GM21447 (cell line): Measurements from ENCODE around the gene TACC3.
A peak's percentile ranks its signal among the peaks of the same experiment; 100 is the strongest.
"Not testable (repeated sequence)": the region's sequence is repeated elsewhere in the genome, so short reads cannot be mapped to it uniquely, and the experiment has no call there.

Experiments used
- ATAC-seq: cut with Tn5 transposase; IDR thresholded peaks from one replicate; pipeline ENCODE4 v1.9.1; 2021; ENCODE audit not compliant: unreplicated experiment

The TACC3 gene

GRCh38 chr4:1701671-1702070 is 19.6 kb upstream of the TACC3 start:
- not testable (repeated sequence) for ATAC-seq

DNA sequence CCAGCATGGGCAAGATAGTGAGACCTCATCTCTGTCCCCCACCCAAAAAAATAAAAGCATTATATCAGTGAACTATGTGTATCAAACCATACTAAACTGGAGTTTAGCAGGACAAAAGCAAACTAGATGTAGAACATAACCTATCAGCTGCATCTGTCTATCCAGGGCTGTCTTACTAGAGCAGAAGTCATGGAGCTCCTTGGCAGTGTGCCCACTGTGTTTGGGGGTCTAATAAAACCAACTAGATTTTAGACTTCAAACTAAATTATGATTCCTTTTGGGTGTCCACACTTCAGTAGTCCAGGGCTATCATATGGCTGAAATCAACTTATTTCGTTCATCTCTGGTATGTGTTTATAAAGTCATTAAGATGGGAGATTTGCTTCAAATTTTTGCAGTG is 17.5 kb upstream of the TACC3 start:
- ATAC-seq: no peak

GRCh38 chr4:1705732-1706131 is 15.6 kb upstream of the TACC3 start:
- ATAC-seq: no peak

GRCh38 chr4:1706358-1706757 is 15.0 kb upstream of the TACC3 start:
- ATAC-seq: no peak

DNA sequence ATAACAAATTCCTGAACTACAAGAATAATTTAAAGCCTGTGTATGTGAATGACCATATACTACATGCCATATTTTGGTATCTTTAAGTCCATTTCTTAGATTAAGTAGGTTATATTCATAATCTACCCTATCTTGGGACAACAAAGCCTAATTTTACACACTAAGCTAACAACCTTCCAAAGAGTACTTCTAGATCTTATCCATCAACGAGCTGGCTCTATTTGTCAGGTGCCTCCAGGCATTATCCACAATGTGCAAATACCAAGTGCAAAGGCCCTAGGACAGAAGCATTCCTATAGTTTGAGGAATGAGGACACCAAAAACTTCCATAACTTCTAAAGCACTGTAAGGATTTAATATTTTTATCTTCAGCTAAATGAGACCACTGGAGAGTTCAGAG is 12.7 kb upstream of the TACC3 start:
- no peak for ATAC-seq

DNA sequence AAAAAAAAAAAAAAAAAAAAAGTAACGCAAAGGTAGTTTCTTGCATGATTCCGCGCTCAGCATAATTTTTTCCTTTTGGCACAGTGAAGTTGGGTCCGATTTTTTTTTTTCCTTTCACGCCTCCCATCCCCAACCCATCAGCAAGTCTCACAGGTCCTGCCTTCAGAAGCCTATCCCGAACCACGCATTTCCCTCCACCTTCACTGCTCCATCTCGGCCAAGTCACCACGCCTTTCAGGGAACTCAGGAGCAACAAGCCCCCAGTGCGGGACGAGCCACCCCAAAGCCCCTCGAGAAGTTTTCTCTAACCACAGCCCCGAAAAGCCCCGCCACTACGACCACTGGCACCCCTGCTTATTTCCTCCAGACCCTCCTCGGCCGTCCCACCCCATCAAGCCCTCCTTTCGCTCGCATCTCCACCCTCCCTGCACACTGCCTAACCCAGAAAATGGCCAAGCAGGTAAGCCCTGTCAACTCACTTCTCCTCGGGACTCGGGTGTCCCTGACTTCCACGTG is 10.2 kb upstream of the TACC3 start:
- ATAC-seq: no peak

GRCh38 chr4:1711571-1712215 is 9.6 kb upstream of the TACC3 start:
- ATAC-seq: peak; percentile 8

DNA sequence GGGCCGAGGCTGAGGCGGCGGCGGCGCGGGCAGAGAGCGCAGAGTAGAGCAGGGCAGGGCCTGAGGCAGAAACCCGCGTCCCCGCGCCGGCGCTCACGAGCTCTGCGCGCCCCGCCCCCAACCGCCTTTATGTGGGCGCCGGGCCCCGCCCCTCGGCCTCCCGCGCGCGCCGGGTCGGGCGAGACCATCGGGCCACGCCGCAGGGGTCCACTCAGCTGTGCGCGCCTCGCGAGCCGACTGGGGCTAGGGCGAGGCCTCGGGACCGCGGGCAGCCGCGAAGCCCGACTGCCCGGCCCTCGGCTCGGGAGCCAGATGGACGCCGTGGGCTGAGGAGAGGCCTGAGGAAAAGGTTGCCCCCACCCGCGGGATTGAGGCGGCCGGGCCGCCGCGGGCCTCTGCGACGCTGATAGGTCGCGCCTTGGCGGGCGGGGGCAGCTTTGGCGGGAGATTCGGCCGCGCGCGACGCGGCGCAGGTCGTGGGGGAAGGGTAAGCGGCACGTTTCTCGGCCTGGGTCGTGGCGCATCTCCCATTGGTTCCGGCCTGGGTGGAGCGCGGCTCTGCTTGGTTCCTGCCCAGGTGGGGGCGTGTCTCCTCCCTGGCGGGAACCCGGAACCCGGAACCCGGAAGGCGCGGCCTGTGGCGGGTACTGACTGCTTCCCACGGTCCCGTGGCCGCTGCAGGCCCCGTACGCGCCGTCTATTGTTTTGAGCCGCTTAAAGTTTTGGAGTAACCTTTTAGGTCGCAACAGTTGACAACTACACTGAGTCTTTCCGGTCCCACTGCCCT is 8.9 kb upstream of the TACC3 start, which contains the start of gene SLBP:
Gene SLBP, minus strand, starts transcription at position 104 of the 787 bp plus-strand sequence. CDS start 131 bp downstream, outside the sequence.
- ATAC-seq: peak; percentile 61

DNA sequence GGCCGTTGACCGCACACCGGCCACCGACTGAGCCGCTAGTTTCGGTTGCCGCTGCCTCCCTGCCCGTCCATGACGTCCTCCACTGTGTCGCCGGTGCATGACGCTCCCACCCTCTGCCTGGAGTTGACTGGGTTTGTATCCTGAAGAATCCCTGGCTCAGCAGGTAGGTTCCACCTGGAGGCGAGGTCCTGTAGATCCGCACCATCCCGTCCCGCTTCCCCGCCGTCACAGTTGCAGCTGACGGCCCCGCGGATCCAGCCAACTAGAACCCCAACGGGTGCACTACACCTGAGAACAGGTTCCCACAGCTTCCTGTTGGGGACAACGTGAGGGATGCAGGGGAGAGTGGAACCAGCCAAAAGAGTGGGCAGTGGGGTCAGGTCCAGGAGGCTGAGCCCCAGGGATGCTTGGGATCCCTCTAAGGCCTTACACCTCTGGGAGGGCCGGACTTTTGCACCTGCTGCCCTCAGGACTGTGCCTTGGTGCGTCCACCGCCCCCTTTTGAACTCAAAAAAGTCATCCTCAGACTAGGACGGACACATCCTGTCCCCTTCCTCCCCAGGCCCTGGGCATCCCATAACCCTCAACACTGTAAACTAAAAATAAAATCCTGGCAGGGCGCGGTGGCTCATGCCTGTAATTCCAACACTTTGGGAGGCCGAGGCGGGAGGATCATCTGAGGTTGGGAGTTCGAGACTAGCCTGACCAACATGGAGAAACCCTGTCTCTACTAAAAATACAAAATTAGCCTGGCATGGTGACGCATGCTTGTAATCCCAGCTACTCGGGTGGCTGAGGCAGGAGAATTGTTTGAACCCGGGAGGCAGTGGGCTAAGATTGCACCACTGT is 8.1 kb upstream of the TACC3 start:
- peak; percentile 13 for ATAC-seq

GRCh38 chr4:1714303-1715001 is 6.9 kb upstream of the TACC3 start:
- ATAC-seq: no peak

GRCh38 chr4:1715002-1715758 is 6.1 kb upstream of the TACC3 start:
- no peak for ATAC-seq

- ATAC-seq: no peak
Measured at GRCh38 chr4:1716065-1716945, 5.0 kb upstream of the TACC3 start.

- ATAC-seq: no peak
Measured at GRCh38 chr4:1717129-1718094, 3.9 kb upstream of the TACC3 start.

- ATAC-seq: no peak
Measured at GRCh38 chr4:1718095-1718850, 3.0 kb upstream of the TACC3 start.

- peak; percentile 14 for ATAC-seq
Measured at GRCh38 chr4:1720163-1720983, 948 bp upstream of the TACC3 start.
